Panc1 (cell line): ENCODE results near the gene KRT4. TPM values are rescaled to one million over a fixed set of nuclear protein-coding genes. Genes with fewer than 3 reads are reported as not detected.

ENCODE experiments used
- ATAC-seq: fragments of 200-7000 bp; cut with Tn5 transposase; 2 replicates; pipeline ENCODE4 v1.9.1; 2020; ENCODE audit warnings: mild to moderate bottlenecking, moderate library complexity
- BruUV-seq: library from RNA; stranded (reverse); fragments of 400-500 nt; replicated peaks from 2 replicates; lab custom pipeline; 2021; lab: Mats Ljungman, UMichigan
- CTCF ChIA-PET: fragments of 300-600 bp; sonication (Branson Sonifier 250); formaldehyde crosslinking; loops from one replicate; lab custom pipeline; 2022; ENCODE audit warnings: antibody characterized with exemption; lab: Charles Lee
- POLR2A ChIA-PET: fragments of 300-600 bp; sonication (Branson Sonifier 250); formaldehyde crosslinking; loops from one replicate; lab custom pipeline; 2022; ENCODE audit warnings: antibody characterized with exemption; lab: Charles Lee
- DNase-seq: peaks from one replicate; pipeline ENCODE4 v3.0.0-alpha.2; 2010; ENCODE audit warnings: low read depth, low spot score
- H3K27ac ChIP-seq: 2 replicates; pipeline ENCODE4 v1.5.1; 2011; ENCODE audit warnings: mild to moderate bottlenecking, low read length, inconsistent platforms
- H3K27me3 ChIP-seq: fragments of 200-500 bp; sonication (Bioruptor generic); 2 replicates; pipeline ENCODE4 v1.6.0; 2014; ENCODE audit warnings: low read length, inconsistent platforms; ENCODE audit not compliant: control insufficient read depth, insufficient read depth
- H3K36me3 ChIP-seq: fragments of 200-500 bp; sonication (Bioruptor generic); 2 replicates; pipeline ENCODE4 v1.5.1; 2014; ENCODE audit warnings: inconsistent platforms, mild to moderate bottlenecking, low read length, moderate library complexity; ENCODE audit not compliant: control insufficient read depth, insufficient read depth
- H3K4me1 ChIP-seq: 2 replicates; pipeline ENCODE4 v1.5.1; 2011; ENCODE audit warnings: inconsistent platforms, mild to moderate bottlenecking, low read length, moderate library complexity; ENCODE audit not compliant: control insufficient read depth, insufficient read depth
- H3K4me3 ChIP-seq, 2 experiments: 2 replicates each; pipeline ENCODE4 v1.5.1; 2011 to 2012; ENCODE audit warnings: low read depth in 2 of 2, low read length in 2 of 2, mild to moderate bottlenecking in 2 of 2, inconsistent platforms in 1 of 2, moderate library complexity in 1 of 2
- H3K9me3 ChIP-seq: fragments of 200-500 bp; sonication (Bioruptor generic); 2 replicates; pipeline ENCODE4 v1.5.1; 2014; ENCODE audit warnings: low read depth, mild to moderate bottlenecking, inconsistent platforms, low read length, moderate library complexity; ENCODE audit not compliant: control insufficient read depth, insufficient read depth
- POLR2AphosphoS5 ChIP-seq: IDR thresholded peaks from 2 replicates; pipeline ENCODE4 v1.6.1; 2012; ENCODE audit warnings: mild to moderate bottlenecking, low read depth, low read length, moderate library complexity
- SIN3A ChIP-seq: IDR thresholded peaks from 2 replicates; pipeline ENCODE4 v1.6.1; 2012; ENCODE audit warnings: low read depth, mild to moderate bottlenecking, low read length, moderate library complexity, borderline replicate concordance; ENCODE audit not compliant: insufficient read depth
- TCF7L2 ChIP-seq: IDR thresholded peaks from 2 replicates; pipeline ENCODE4 v1.6.1; 2011; ENCODE audit warnings: mild to moderate bottlenecking, low read depth, low read length, inconsistent platforms
- in situ Hi-C: cut with HindIII; loops from 2 replicates; pipeline ENCODE4 v1.10.0; 2016; ENCODE audit warnings: low sequenced_read_pairs, low pct_unique_long_range_greater_than_20kb
- intact Hi-C: fragments of 100-400 bp; cut with micrococcal nuclease; formaldehyde crosslinking; loops from one replicate; pipeline ENCODE4 v1.10.0; 2022; ENCODE audit not compliant: unreplicated experiment
- total RNA-seq: library from RNA; stranded (reverse); gene quantifications from one replicate; pipeline ENCODE4 v1.2.1, GENCODE V29; 2021; ENCODE audit not compliant: unreplicated experiment
- TF ChIP-seq, protein P1 (sequence below): fragments of 450-650 bp; IDR thresholded peaks from 2 replicates; pipeline ENCODE4 v1.5.1; 2017; ENCODE audit warnings: mild to moderate bottlenecking
- TF ChIP-seq, protein P2 (sequence below), 2 experiments: IDR thresholded peaks; 2 replicates each; pipeline ENCODE4 v1.6.1; 2011 to 2012; ENCODE audit warnings: low read depth in 2 of 2, control low read depth in 1 of 2, low read length in 1 of 2, mild to moderate bottlenecking in 1 of 2, moderate library complexity in 1 of 2; ENCODE audit not compliant: insufficient read depth in 1 of 2

Gene KRT4
- total RNA-seq, 1 experiment from 2014 or later: 0.15 TPM

- Histone ChIP-seq H3K27ac (no peak overlapping the region), H3K36me3 (no peaks in the 10 kb centered on the region), H3K9me3 (no peaks in the 10 kb centered on the region), H3K27me3 (peaks cover 18% of the 10 kb centered on the region), H3K4me3 (no peak overlapping the region), H3K4me1 (no peaks in the 10 kb centered on the region)
- ATAC-seq (no peak), DNase-seq (no peak)
- POLR2A ChIA-PET: no interaction called here
- CTCF ChIA-PET: no interaction called here
- no TSS peak for BruUV-seq
- in situ Hi-C loops (no loop called here), intact Hi-C loops (no loop called here)
- no peak for TF ChIP-seq TCF7L2
- TF ChIP-seq SIN3A: no peak
- no peak for TF ChIP-seq POLR2AphosphoS5
- TF ChIP-seq, protein P1, sequence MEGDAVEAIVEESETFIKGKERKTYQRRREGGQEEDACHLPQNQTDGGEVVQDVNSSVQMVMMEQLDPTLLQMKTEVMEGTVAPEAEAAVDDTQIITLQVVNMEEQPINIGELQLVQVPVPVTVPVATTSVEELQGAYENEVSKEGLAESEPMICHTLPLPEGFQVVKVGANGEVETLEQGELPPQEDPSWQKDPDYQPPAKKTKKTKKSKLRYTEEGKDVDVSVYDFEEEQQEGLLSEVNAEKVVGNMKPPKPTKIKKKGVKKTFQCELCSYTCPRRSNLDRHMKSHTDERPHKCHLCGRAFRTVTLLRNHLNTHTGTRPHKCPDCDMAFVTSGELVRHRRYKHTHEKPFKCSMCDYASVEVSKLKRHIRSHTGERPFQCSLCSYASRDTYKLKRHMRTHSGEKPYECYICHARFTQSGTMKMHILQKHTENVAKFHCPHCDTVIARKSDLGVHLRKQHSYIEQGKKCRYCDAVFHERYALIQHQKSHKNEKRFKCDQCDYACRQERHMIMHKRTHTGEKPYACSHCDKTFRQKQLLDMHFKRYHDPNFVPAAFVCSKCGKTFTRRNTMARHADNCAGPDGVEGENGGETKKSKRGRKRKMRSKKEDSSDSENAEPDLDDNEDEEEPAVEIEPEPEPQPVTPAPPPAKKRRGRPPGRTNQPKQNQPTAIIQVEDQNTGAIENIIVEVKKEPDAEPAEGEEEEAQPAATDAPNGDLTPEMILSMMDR: no peak
- TF ChIP-seq, protein P2, sequence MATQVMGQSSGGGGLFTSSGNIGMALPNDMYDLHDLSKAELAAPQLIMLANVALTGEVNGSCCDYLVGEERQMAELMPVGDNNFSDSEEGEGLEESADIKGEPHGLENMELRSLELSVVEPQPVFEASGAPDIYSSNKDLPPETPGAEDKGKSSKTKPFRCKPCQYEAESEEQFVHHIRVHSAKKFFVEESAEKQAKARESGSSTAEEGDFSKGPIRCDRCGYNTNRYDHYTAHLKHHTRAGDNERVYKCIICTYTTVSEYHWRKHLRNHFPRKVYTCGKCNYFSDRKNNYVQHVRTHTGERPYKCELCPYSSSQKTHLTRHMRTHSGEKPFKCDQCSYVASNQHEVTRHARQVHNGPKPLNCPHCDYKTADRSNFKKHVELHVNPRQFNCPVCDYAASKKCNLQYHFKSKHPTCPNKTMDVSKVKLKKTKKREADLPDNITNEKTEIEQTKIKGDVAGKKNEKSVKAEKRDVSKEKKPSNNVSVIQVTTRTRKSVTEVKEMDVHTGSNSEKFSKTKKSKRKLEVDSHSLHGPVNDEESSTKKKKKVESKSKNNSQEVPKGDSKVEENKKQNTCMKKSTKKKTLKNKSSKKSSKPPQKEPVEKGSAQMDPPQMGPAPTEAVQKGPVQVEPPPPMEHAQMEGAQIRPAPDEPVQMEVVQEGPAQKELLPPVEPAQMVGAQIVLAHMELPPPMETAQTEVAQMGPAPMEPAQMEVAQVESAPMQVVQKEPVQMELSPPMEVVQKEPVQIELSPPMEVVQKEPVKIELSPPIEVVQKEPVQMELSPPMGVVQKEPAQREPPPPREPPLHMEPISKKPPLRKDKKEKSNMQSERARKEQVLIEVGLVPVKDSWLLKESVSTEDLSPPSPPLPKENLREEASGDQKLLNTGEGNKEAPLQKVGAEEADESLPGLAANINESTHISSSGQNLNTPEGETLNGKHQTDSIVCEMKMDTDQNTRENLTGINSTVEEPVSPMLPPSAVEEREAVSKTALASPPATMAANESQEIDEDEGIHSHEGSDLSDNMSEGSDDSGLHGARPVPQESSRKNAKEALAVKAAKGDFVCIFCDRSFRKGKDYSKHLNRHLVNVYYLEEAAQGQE (IDR thresholded peaks at IDR 0.05; ENCODE audit: insufficient read depth in 1 of 2, low read depth in 2 of 2, low read length in 1 of 2): no peak
Observed at GRCh38 chr12:52782502-52782901, 31.4 kb downstream of the KRT4 start.

DNA sequence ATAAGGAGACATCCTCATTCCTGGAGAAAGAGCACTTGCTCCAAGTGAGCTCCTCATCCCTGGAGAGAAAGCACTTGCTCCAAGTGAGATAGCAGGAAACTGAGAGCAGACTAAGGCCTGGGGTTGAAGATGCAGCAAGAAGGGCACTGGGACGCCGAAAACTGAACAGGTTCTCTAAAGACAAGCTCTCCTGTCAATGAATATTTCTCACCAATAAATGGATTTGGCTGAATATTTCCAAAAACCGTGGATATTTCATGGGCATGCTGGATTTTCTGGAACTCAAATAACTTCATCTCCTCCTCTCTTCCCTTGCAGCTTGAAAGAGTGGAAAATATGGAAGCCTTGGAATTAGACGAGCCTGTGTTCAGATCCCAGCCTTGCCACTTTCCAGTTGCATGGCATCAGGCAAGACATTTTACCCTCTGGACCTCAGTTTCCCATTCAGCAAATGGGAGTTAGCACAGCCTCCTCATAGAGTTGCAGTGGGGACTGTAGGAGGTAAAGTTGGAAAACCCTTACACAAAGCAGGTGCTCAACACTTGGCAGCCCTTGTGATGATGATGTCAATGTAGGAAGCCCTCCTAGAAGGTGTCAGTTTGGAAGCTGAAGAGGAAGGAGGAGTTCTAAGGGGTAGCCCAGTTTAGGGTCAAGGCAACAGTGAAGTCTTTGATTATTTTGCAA lies 32.4 kb downstream of the KRT4 start:
- no peaks in the 10 kb centered on the region for H3K9me3 ChIP-seq
- no peaks in the 10 kb centered on the region for H3K4me1 ChIP-seq
- peaks cover 18% of the 10 kb centered on the region for H3K27me3 ChIP-seq
- ChIA-PET CTCF (no interaction called here), POLR2A (no interaction called here)
- in situ Hi-C loops (no loop called here), intact Hi-C loops (no loop called here)
- no peaks in the 10 kb centered on the region for H3K36me3 ChIP-seq
- no peak for TF ChIP-seq SIN3A
- TF ChIP-seq TCF7L2: no peak
- TF ChIP-seq, protein P1: no peak
- TF ChIP-seq, protein P2 (IDR thresholded peaks at IDR 0.05; ENCODE audit: insufficient read depth in 1 of 2, low read depth in 2 of 2, low read length in 1 of 2): no peak
- TF ChIP-seq POLR2AphosphoS5: no peak
- no peak overlapping the region for H3K27ac ChIP-seq
- ATAC-seq (no peak), DNase-seq (no peak)
- no peak overlapping the region for H3K4me3 ChIP-seq
- BruUV-seq: no TSS peak
